IPS-20b (cell line): ENCODE measurements around the gene GKN2.
"Not testable (repeated sequence)": the region's sequence is repeated elsewhere in the genome, so short reads cannot be mapped to it uniquely, and the experiment has no call there.

Source experiments
- H3K27ac ChIP-seq: one replicate; pipeline ENCODE4 v1.5.1; 2013; ENCODE audit warnings: low read length
- H3K27me3 ChIP-seq: 2 replicates; pipeline ENCODE4 v1.6.1; 2013; ENCODE audit warnings: mild to moderate bottlenecking, low read length, inconsistent platforms; ENCODE audit not compliant: insufficient read depth
- H3K36me3 ChIP-seq: 2 replicates; pipeline ENCODE4 v1.6.1; 2013; ENCODE audit warnings: low read depth, mild to moderate bottlenecking, inconsistent platforms, low read length, moderate library complexity; ENCODE audit not compliant: insufficient read depth
- H3K4me1 ChIP-seq: 2 replicates; pipeline ENCODE4 v1.6.1; 2013; ENCODE audit warnings: mild to moderate bottlenecking, control low read depth, inconsistent platforms, low read length, moderate library complexity; ENCODE audit not compliant: insufficient read depth
- H3K4me3 ChIP-seq: 2 replicates; pipeline ENCODE4 v1.5.1; 2013; ENCODE audit warnings: mild to moderate bottlenecking, low read length, inconsistent platforms
- H3K9ac ChIP-seq: 2 replicates; pipeline ENCODE4 v1.6.1; 2013; ENCODE audit warnings: low read depth, mild to moderate bottlenecking, inconsistent platforms, low read length, moderate library complexity
- H3K9me3 ChIP-seq: 2 replicates; pipeline ENCODE4 v1.6.1; 2013; ENCODE audit warnings: mild to moderate bottlenecking, low read depth, low read length, inconsistent platforms; ENCODE audit not compliant: insufficient read depth

GKN2 gene

GRCh38 chr2:68905116-68905515 lies 47.6 kb downstream of the GKN2 start:
- Histone ChIP-seq H3K9me3 (no peaks in the 10 kb centered on the region), H3K4me3 (no peak overlapping the region), H3K27me3 (no peaks in the 10 kb centered on the region), H3K27ac (no peak overlapping the region), H3K9ac (no peak overlapping the region), H3K4me1 (peaks cover under 1% of the 10 kb centered on the region; the same call in 1 of the 2 replicates), H3K36me3 (no peaks in the 10 kb centered on the region)

GRCh38 chr2:68901561-68901960 lies 51.1 kb downstream of the GKN2 start:
- Histone ChIP-seq H3K27me3 (no peaks in the 10 kb centered on the region), H3K4me3 (no peak overlapping the region), H3K9me3 (no peaks in the 10 kb centered on the region), H3K27ac (no peak overlapping the region), H3K36me3 (no peaks in the 10 kb centered on the region), H3K4me1 (no peaks in the 10 kb centered on the region), H3K9ac (no peak overlapping the region)

GRCh38 chr2:68901199-68901514 lies 51.5 kb downstream of the GKN2 start:
- Histone ChIP-seq H3K9me3 (no peaks in the 10 kb centered on the region), H3K4me1 (no peaks in the 10 kb centered on the region), H3K27me3 (no peaks in the 10 kb centered on the region), H3K4me3 (no peak overlapping the region), H3K36me3 (no peaks in the 10 kb centered on the region), H3K9ac (no peak overlapping the region), H3K27ac (no peak overlapping the region)

- no peak overlapping the region for H3K9ac ChIP-seq
- H3K4me3 ChIP-seq, result no peak overlapping the region
- no peaks in the 10 kb centered on the region for H3K4me1 ChIP-seq
- H3K36me3 ChIP-seq, result no peaks in the 10 kb centered on the region
- H3K9me3 ChIP-seq, result no peaks in the 10 kb centered on the region
- H3K27ac ChIP-seq, result no peak overlapping the region
- no peaks in the 10 kb centered on the region for H3K27me3 ChIP-seq
Observed at GRCh38 chr2:68900496-68901198, 52.0 kb downstream of the GKN2 start.

- H3K27ac ChIP-seq, H3K9me3 ChIP-seq, H3K27me3 ChIP-seq, H3K36me3 ChIP-seq, H3K9ac ChIP-seq, H3K4me3 ChIP-seq, H3K4me1 ChIP-seq: not testable (repeated sequence)
Observed at GRCh38 chr2:68895981-68896380, 56.7 kb downstream of the GKN2 start.
